Natural killer cell (primary cell): ENCODE measurements around the gene C1QTNF7. TPM values are rescaled to one million over a fixed set of nuclear protein-coding genes. Genes with fewer than 3 reads are reported as not detected.

ENCODE experiments used
- ATAC-seq, 3 donors: fragments of 150-1000 bp in 2 of 3; fragments of 200-7000 bp in 1 of 3; cut with Tn5 transposase; 1 replicate in 1 of 3; 2 replicates in 2 of 3; pipeline ENCODE4 v1.10.0; 2021; ENCODE audit warnings: mild to moderate bottlenecking in 2 of 3, moderate library complexity in 2 of 3
- DNase-seq, 2 donors: peaks; one replicate each; pipeline versions ENCODE4 v3.0.0 to v3.0.0-alpha.2; 2013 to 2021; ENCODE audit warnings: mixed read lengths in 1 of 2
- H3K27ac ChIP-seq: one replicate; pipeline ENCODE4 v1.5.1; 2013; ENCODE audit warnings: mild to moderate bottlenecking, low read length
- H3K27me3 ChIP-seq: one replicate; pipeline ENCODE4 v1.6.1; 2013; ENCODE audit warnings: low read length; ENCODE audit not compliant: control insufficient read depth, insufficient read depth
- H3K36me3 ChIP-seq: one replicate; pipeline ENCODE4 v1.6.1; 2013; ENCODE audit warnings: low read length; ENCODE audit not compliant: control insufficient read depth, insufficient read depth
- H3K4me1 ChIP-seq: one replicate; pipeline ENCODE4 v1.6.1; 2013; ENCODE audit warnings: low read length; ENCODE audit not compliant: control insufficient read depth, insufficient read depth
- H3K4me3 ChIP-seq: one replicate; pipeline ENCODE4 v1.5.1; 2013; ENCODE audit warnings: low read length
- H3K9me3 ChIP-seq: one replicate; pipeline ENCODE4 v1.6.1; 2013; ENCODE audit warnings: low read length; ENCODE audit not compliant: control insufficient read depth, insufficient read depth
- H3K27ac Mint-ChIP-seq, 2 donors: one replicate each; pipeline ENCODE4 v1.8.0; 2022; ENCODE audit warnings: mild to moderate bottlenecking in 2 of 2, mixed read lengths in 2 of 2, moderate library complexity in 1 of 2
- H3K27me3 Mint-ChIP-seq, 2 donors: one replicate each; pipeline ENCODE4 v1.8.0; 2022; ENCODE audit warnings: low read depth in 2 of 2, mixed read lengths in 2 of 2
- H3K36me3 Mint-ChIP-seq: one replicate; pipeline ENCODE4 v1.8.0; 2022; ENCODE audit warnings: mixed read lengths
- H3K4me1 Mint-ChIP-seq, 2 donors: one replicate each; pipeline ENCODE4 v1.8.0; 2022; ENCODE audit warnings: mixed read lengths in 2 of 2
- H3K4me3 Mint-ChIP-seq: one replicate; pipeline ENCODE4 v1.8.0; 2022; ENCODE audit warnings: mild to moderate bottlenecking, moderate library complexity, mixed read lengths
- H3K9me3 Mint-ChIP-seq, 2 donors: one replicate each; pipeline ENCODE4 v1.8.0; 2022; ENCODE audit warnings: mixed read lengths in 2 of 2
- WGBS: methylation state at CpG from one replicate; pipeline ENCODE4 v1.1.7; 2013; ENCODE audit warnings: missing lambda C conversion rate; ENCODE audit not compliant: insufficient coverage; 5-methylcytosine and 5-hydroxymethylcytosine counted together
- intact Hi-C: fragments of 100-400 bp; cut with micrococcal nuclease; formaldehyde crosslinking; loops from one replicate; pipeline ENCODE4 v1.14.2; 2022
- total RNA-seq, 4 donors: library from RNA; stranded (reverse); fragments of 120-200 nt in 1 of 4; gene quantifications; one replicate each; pipeline versions ENCODE4 v1.2.3 to v1.2.4, GENCODE V29; 2013 to 2022
- TF ChIP-seq, protein P1 (sequence below): fragments of 200-600 bp; IDR thresholded peaks from one replicate; pipeline ENCODE4 v1.8.0; 2022; ENCODE audit warnings: antibody characterized with exemption

C1QTNF7 gene
- total RNA-seq, 3 donors from 2014 or later (not counting 1 experiment from before 2014, with no cell fraction given) = not detected

- ATAC-seq = no peak
- intact Hi-C loops = no loop called here
- H3K4me3 ChIP-seq = no peak overlapping the region
Measured at GRCh38 chr4:15382669-15383273, 45.1 kb upstream of the C1QTNF7 start.

DNA sequence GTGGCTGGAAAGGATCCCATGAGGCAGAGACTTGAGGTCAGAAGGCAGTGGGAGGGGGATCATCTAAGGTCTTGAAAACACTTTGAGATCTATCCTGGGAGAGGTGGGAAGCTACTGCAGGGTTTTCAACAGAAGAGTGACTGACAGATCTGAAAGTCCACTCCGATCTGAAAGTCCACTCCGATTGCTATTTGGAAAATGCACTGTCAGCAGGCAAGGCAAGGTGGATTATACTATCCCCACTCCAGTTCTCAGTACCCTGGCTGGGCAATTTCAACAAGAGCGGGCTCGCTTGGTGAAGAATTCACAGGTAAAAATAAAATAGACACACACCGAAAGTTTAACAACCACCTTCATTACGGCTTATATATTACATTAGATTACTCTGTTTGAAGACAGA, 42.3 kb upstream of the C1QTNF7 start:
- no peaks in the 10 kb centered on the region for H3K9me3 Mint-ChIP-seq
- Histone ChIP-seq H3K9me3 (no peaks in the 10 kb centered on the region), H3K4me3 (no peak overlapping the region), H3K27me3 (no peaks in the 10 kb centered on the region), H3K27ac (no peak overlapping the region), H3K4me1 (no peaks in the 10 kb centered on the region), H3K36me3 (no peaks in the 10 kb centered on the region)
- whole genome bisulfite sequencing = 95% methylated on average over 6 of the region's 6 CpGs
- no peaks in the 10 kb centered on the region for H3K36me3 Mint-ChIP-seq
- TF ChIP-seq, protein P1, sequence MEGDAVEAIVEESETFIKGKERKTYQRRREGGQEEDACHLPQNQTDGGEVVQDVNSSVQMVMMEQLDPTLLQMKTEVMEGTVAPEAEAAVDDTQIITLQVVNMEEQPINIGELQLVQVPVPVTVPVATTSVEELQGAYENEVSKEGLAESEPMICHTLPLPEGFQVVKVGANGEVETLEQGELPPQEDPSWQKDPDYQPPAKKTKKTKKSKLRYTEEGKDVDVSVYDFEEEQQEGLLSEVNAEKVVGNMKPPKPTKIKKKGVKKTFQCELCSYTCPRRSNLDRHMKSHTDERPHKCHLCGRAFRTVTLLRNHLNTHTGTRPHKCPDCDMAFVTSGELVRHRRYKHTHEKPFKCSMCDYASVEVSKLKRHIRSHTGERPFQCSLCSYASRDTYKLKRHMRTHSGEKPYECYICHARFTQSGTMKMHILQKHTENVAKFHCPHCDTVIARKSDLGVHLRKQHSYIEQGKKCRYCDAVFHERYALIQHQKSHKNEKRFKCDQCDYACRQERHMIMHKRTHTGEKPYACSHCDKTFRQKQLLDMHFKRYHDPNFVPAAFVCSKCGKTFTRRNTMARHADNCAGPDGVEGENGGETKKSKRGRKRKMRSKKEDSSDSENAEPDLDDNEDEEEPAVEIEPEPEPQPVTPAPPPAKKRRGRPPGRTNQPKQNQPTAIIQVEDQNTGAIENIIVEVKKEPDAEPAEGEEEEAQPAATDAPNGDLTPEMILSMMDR = no peak
- ATAC-seq (no peak), DNase-seq (no peak)
- no peak overlapping the region for H3K27ac Mint-ChIP-seq
- no peaks in the 10 kb centered on the region for H3K27me3 Mint-ChIP-seq
- no peak overlapping the region for H3K4me3 Mint-ChIP-seq
- intact Hi-C loops = no loop called here
- H3K4me1 Mint-ChIP-seq = no peaks in the 10 kb centered on the region

More at GRCh38 chr4:15382669-15383273, 45.1 kb upstream of the C1QTNF7 start:
- no peak overlapping the region for H3K27ac Mint-ChIP-seq
- Histone ChIP-seq H3K27me3 (no peaks in the 10 kb centered on the region), H3K9me3 (no peaks in the 10 kb centered on the region), H3K27ac (no peak overlapping the region), H3K36me3 (no peaks in the 10 kb centered on the region), H3K4me1 (no peaks in the 10 kb centered on the region)
- DNase-seq = no peak
- no peaks in the 10 kb centered on the region for H3K27me3 Mint-ChIP-seq
- TF ChIP-seq, protein P1 = no peak
- no peaks in the 10 kb centered on the region for H3K36me3 Mint-ChIP-seq
- 89% methylated on average over 5 of the region's 5 CpGs for WGBS
- no peak overlapping the region for H3K4me3 Mint-ChIP-seq
- H3K4me1 Mint-ChIP-seq = peaks cover 2 to 4% of the 10 kb centered on the region in 2 donors
- H3K9me3 Mint-ChIP-seq = no peaks in the 10 kb centered on the region

DNA sequence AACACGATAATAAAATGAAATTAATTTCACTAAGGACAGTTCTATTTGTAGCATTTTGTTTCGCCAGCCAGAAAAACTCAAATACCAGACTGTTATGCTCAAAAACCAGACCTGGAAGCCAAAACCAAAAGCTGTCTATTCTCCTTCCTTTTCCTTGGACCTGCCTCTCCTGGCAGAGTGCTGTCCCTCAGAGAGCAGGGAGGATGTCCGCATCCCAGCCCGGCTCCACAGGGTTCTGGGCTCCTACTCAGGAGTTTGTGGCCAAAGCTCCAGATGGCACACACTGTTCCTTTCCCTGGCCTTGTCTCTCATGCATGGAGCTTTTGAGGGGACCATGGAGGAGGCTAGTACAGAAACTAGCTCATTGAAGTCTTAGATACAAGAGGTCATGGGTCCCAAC, 41.9 kb upstream of the C1QTNF7 start:
- DNase-seq = no peak
- no peak overlapping the region for H3K27ac Mint-ChIP-seq
- no peaks in the 10 kb centered on the region for H3K9me3 ChIP-seq
- no peaks in the 10 kb centered on the region for H3K27me3 Mint-ChIP-seq
- H3K36me3 ChIP-seq = no peaks in the 10 kb centered on the region
- TF ChIP-seq, protein P1 = no peak
- intact Hi-C loops = no loop called here
- no peak overlapping the region for H3K4me3 Mint-ChIP-seq
- 92% methylated on average over 4 of the region's 4 CpGs for WGBS
- no peaks in the 10 kb centered on the region for H3K36me3 Mint-ChIP-seq
- no peak overlapping the region for H3K4me3 ChIP-seq
- H3K4me1 Mint-ChIP-seq = no peaks in the 10 kb centered on the region
- H3K27ac ChIP-seq = no peak overlapping the region
- H3K9me3 Mint-ChIP-seq = no peaks in the 10 kb centered on the region
- no peaks in the 10 kb centered on the region for H3K4me1 ChIP-seq
- no peaks in the 10 kb centered on the region for H3K27me3 ChIP-seq
- no peak for ATAC-seq

- H3K27ac ChIP-seq = no peak overlapping the region
- H3K9me3 Mint-ChIP-seq = no peaks in the 10 kb centered on the region
- TF ChIP-seq, protein P1 = no peak
- no peak for ATAC-seq
- 100% methylated on average over 2 of the region's 3 CpGs for WGBS
- no peak overlapping the region for H3K4me3 Mint-ChIP-seq
- H3K4me1 Mint-ChIP-seq = no peaks in the 10 kb centered on the region
- H3K27ac Mint-ChIP-seq = no peak overlapping the region
- no peaks in the 10 kb centered on the region for H3K27me3 ChIP-seq
- DNase-seq = no peak
- H3K4me3 ChIP-seq = no peak overlapping the region
- no peaks in the 10 kb centered on the region for H3K9me3 ChIP-seq
- no peaks in the 10 kb centered on the region for H3K4me1 ChIP-seq
- no peaks in the 10 kb centered on the region for H3K36me3 ChIP-seq
- no peaks in the 10 kb centered on the region for H3K36me3 Mint-ChIP-seq
- intact Hi-C loops = no loop called here
- H3K27me3 Mint-ChIP-seq = peaks cover 0 to 3% of the 10 kb centered on the region in 2 donors
Measured at GRCh38 chr4:15390494-15390893, 37.3 kb upstream of the C1QTNF7 start.
